Renal cortical epithelial cell (primary cell): ENCODE data around the gene GALK1. TPM values are rescaled to one million over a fixed set of nuclear protein-coding genes. Genes with fewer than 3 reads are reported as not detected.
"Not testable (repeated sequence)": the region's sequence is repeated elsewhere in the genome, so short reads cannot be mapped to it uniquely, and the experiment has no call there.

ENCODE experiments used
- DNase-seq: peaks from one replicate; pipeline ENCODE4 v3.0.0-alpha.2; 2011; ENCODE audit warnings: low read depth
- total RNA-seq: library from RNA; depleted of rRNA; stranded (reverse); fragments of >200 nt; gene quantifications from 2 replicates; pipeline ENCODE4 v1.2.3, GENCODE V29; 2014

GALK1 gene
- total RNA-seq, 1 donor from 2014 or later = 16.6 TPM

GRCh38 chr17:75765981-75766380, 989 bp upstream of the GALK1 start:
- no peak for DNase-seq

DNA sequence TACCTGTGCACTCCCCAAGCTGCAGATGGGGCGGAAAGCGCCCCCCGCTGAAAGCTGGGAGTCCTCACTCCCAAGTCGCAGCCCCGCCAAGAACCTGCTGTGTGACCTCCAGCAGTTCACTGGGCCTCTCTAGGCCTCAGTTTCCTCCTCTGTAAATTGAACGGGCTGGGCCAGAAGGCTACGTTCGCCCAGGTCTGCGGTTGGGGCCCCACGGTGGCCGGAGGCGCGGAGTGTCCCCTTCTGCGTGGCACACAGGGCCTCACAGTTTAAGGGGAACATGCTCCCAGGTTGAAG, 628 bp downstream of the GALK1 start:
- no peak for DNase-seq

GRCh38 chr17:75763613-75764416, 1.2 kb downstream of the GALK1 start:
- no peak for DNase-seq

GRCh38 chr17:75763269-75763607, 1.8 kb downstream of the GALK1 start:
- no peak for DNase-seq

- DNase-seq = no peak
Observed at GRCh38 chr17:75762513-75763268, 2.3 kb downstream of the GALK1 start.

DNA sequence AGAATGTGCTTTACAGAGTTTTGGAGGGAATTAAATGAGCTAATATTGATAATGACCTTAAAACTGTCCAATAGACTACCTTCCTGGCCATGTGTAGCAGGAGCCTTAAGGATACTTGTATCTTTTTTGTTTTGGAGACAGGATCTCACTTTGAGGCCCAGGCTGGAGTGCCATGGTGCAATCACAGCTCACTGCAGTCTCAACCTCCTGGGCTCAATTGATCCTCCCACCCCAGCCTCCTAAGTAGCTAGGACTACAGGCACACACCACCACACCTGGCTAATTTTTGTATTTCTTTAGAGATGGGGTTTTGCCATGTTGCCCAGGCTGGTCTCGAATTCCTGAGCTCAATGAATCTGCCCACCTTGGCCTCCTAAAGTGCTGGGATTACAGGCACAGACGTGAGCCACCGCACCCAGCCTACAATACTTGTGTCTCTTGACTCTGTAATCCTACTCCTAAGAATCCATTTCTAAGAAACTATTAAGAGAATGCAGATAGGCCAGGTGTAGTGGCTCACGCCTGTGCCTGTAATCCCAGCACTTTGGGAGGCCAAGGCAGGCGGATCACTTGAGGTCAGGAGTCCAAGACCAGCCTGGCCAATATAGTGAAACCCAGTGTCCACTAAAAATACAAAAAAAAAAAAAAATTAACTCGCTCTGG, 4.9 kb downstream of the GALK1 start:
- DNase-seq = not testable (repeated sequence)

DNA sequence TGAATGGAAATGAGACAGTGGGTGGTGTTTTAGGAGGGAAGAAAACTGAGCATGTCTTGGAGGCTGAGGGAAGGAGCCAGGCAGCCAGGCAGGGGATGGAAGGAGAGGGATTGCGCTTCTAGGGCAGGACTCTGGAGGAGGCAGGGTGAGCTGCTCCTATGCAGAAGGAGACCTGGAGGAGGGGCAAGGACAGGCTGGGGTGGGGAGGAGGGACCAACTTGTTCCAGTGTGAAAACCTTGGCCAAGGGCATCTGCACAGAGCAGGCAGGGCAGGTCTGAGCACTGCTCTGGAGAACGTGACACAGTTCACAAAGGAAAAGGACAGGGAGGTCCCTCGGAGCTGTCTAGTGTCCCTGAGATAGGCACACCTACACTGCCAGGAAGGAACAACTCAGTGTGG, 5.5 kb downstream of the GALK1 start:
- DNase-seq = no peak

DNA sequence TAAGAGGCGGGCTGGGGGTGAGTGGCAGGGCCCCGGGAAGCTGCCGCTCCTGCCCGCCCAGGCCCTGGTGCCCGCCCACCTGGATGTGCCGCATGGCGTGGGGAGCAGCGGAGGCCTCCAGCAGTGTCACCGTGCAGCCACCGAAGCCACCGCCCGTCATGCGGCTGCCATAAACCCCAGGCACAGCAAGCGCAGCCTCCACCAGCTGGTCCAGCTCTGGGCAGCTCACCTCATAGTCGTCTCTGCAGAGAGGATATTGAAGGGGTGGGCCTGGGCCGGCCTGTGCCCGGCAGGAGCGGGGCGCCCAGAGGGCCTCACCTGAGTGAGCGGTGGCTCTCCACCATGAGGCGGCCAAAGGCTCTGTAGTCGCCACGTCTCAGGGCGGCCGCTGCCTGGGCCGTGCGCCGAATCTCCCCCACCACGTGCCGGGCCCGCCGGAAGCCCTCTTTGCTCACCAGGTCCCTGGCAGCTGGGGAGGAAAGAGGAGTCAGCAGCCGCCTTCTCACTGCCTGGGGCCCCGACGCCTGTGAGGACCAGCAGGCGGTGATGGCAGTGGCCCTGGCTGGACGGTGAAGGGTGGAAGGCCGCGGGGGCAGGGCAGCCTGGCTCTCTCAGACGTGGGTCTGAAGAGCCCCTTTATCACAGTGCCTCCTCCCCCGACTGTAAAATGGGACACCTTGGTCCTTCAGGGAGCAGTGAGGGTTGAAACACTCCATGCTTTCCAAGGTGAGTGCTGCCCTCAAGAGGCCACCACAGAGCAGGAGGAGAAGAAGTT, 6.7 kb downstream of the GALK1 start:
- DNase-seq = no peak

GRCh38 chr17:75757086-75757681, 7.8 kb downstream of the GALK1 start:
- DNase-seq = no peak

DNA sequence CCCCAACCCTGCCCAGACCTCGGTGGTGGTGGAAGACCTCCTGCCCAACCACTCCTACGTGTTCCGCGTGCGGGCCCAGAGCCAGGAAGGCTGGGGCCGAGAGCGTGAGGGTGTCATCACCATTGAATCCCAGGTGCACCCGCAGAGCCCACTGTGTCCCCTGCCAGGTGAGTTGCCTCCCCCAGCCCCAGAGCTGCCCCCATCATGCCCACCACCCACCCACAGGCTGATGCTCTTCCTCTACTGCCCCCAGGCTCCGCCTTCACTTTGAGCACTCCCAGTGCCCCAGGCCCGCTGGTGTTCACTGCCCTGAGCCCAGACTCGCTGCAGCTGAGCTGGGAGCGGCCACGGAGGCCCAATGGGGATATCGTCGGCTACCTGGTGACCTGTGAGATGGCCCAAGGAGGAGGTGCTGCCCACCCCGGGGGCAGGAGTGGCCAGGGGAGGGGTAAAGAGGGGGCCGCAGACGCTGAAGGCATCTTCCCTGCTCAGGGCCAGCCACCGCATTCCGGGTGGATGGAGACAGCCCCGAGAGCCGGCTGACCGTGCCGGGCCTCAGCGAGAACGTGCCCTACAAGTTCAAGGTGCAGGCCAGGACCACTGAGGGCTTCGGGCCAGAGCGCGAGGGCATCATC, 8.4 kb downstream of the GALK1 start:
- DNase-seq = no peak

- DNase-seq = no peak
Observed at GRCh38 chr17:75755990-75756389, 9.0 kb downstream of the GALK1 start.

GRCh38 chr17:75755205-75755901, 9.6 kb downstream of the GALK1 start:
- no peak for DNase-seq

- DNase-seq = no peak
Observed at GRCh38 chr17:75754378-75755204, 10.4 kb downstream of the GALK1 start.

- no peak for DNase-seq
Observed at GRCh38 chr17:75753514-75754377, 11.2 kb downstream of the GALK1 start.

- DNase-seq = no peak
Observed at GRCh38 chr17:75752802-75753513, 12.0 kb downstream of the GALK1 start.

- no peak for DNase-seq
Observed at GRCh38 chr17:75752405-75752709, 12.6 kb downstream of the GALK1 start.

- no peak for DNase-seq
Observed at GRCh38 chr17:75751676-75752404, 13.2 kb downstream of the GALK1 start.
